Adrenal gland (tissue), 5 donors: Measurements from ENCODE around the gene SERPINB3.

Source experiments
- CTCF ChIP-seq, 6 experiments: fragments of 450-650 bp in 4 of 6; fragments of 200-600 bp in 2 of 6; sonication (generic) in 1 of 6; IDR thresholded peaks; 1 replicate in 5 of 6; 2 replicates in 1 of 6; pipeline versions ENCODE4 v1.5.1 to v1.8.0; 2016 to 2021; ENCODE audit warnings: antibody characterized with exemption in 6 of 6, mild to moderate bottlenecking in 2 of 6, moderate library complexity in 1 of 6
- POLR2A ChIP-seq, 2 donors: fragments of 450-650 bp; IDR thresholded peaks; one replicate each; pipeline ENCODE4 v1.6.1; 2017; ENCODE audit warnings: antibody characterized with exemption in 2 of 2, mild to moderate bottlenecking in 2 of 2, moderate library complexity in 1 of 2
- donor health status: DM: no; HTN: no; CAD: no.

GRCh38 chr18:63617915-63618234 lies 43.8 kb downstream of the SERPINB3 start:
- TF ChIP-seq POLR2A (IDR thresholded peaks at IDR 0.05) (no peak), CTCF (IDR thresholded peaks at IDR 0.05) (no peak)
